ENCODE results near the gene WFDC12.

Gene WFDC12

GRCh38 chr20:45101333-45101850 is 22.9 kb downstream of the WFDC12 start:
- no peak for TF ChIP-seq CTCF (conservative IDR thresholded peaks at IDR 0.05; ENCODE audit: control insufficient read depth, insufficient read depth, low read depth, low read length)
- no peak for DNase-seq (ENCODE audit: low read depth)
- H3K4me3 ChIP-seq (ENCODE audit: control insufficient read depth, low read depth, low read length) = no peak overlapping the region

- no peak for DNase-seq (ENCODE audit: low read depth)
- no peak within 1 kb of the TSS for H3K4me3 ChIP-seq (ENCODE audit: control insufficient read depth, low read depth, low read length)
- TF ChIP-seq CTCF (conservative IDR thresholded peaks at IDR 0.05; ENCODE audit: control insufficient read depth, insufficient read depth, low read depth, low read length) = peak; percentile 2
These were observed 23.6 kb downstream of the WFDC12 start, which contains the start of gene KCNS1 for GRCh38 chr20:45100563-45101245. Gene KCNS1 (minus strand): TSS chr20:45101127. CDS start chr20:45099236, 1,891 bp downstream.

- no peak overlapping the region for H3K4me3 ChIP-seq (ENCODE audit: control insufficient read depth, low read depth, low read length)
- TF ChIP-seq CTCF (conservative IDR thresholded peaks at IDR 0.05; ENCODE audit: control insufficient read depth, insufficient read depth, low read depth, low read length) = no peak
These were observed 26.0 kb downstream of the WFDC12 start for GRCh38 chr20:45098103-45098773.

GRCh38 chr20:45097485-45098102 is 26.7 kb downstream of the WFDC12 start:
- peak; percentile 39 for TF ChIP-seq CTCF (conservative IDR thresholded peaks at IDR 0.05; ENCODE audit: control insufficient read depth, insufficient read depth, low read depth, low read length)
- H3K4me3 ChIP-seq (ENCODE audit: control insufficient read depth, low read depth, low read length) = no peak overlapping the region
- peak; percentile 52 for DNase-seq (ENCODE audit: low read depth)

More at GRCh38 chr20:45098103-45098773, 26.0 kb downstream of the WFDC12 start:
- DNase-seq (ENCODE audit: low read depth) = peak; percentile 35

GRCh38 chr20:45096781-45097180 is 27.5 kb downstream of the WFDC12 start:
- H3K4me3 ChIP-seq (ENCODE audit: control insufficient read depth, low read depth, low read length) = no peak overlapping the region
- no peak for DNase-seq (ENCODE audit: low read depth)
- TF ChIP-seq CTCF (conservative IDR thresholded peaks at IDR 0.05; ENCODE audit: control insufficient read depth, insufficient read depth, low read depth, low read length) = no peak

GRCh38 chr20:45095805-45096238 is 28.4 kb downstream of the WFDC12 start:
- TF ChIP-seq CTCF (conservative IDR thresholded peaks at IDR 0.05; ENCODE audit: control insufficient read depth, insufficient read depth, low read depth, low read length) = peak; percentile 84
- H3K4me3 ChIP-seq (ENCODE audit: control insufficient read depth, low read depth, low read length) = no peak overlapping the region
- DNase-seq (ENCODE audit: low read depth) = peak; percentile 69

Measured in fibroblast of mammary gland (primary cell).